Muscle of leg (tissue), 11 donors: ENCODE results near the gene GNG14. TPM values are rescaled to one million over a fixed set of nuclear protein-coding genes. Genes with fewer than 3 reads are reported as not detected.
A peak's percentile ranks its signal among the peaks of the same experiment; 100 is the strongest.
"Not testable (repeated sequence)": the region's sequence is repeated elsewhere in the genome, so short reads cannot be mapped to it uniquely, and the experiment has no call there.

Experiments
- DNase-seq: peaks from one replicate; pipeline ENCODE4 v3.0.0; 2013
- H3K27ac ChIP-seq: one replicate; pipeline ENCODE4 v1.5.1; 2013; ENCODE audit warnings: mild to moderate bottlenecking, low read length, control low read depth
- H3K27me3 ChIP-seq: one replicate; pipeline ENCODE4 v1.6.1; 2013; ENCODE audit warnings: low read length; ENCODE audit not compliant: control insufficient read depth, insufficient read depth
- H3K36me3 ChIP-seq: one replicate; pipeline ENCODE4 v1.6.1; 2013; ENCODE audit warnings: low read length; ENCODE audit not compliant: control insufficient read depth, insufficient read depth
- H3K4me1 ChIP-seq: one replicate; pipeline ENCODE4 v1.6.1; 2013; ENCODE audit warnings: low read length; ENCODE audit not compliant: control insufficient read depth, insufficient read depth
- H3K4me3 ChIP-seq: one replicate; pipeline ENCODE4 v1.5.1; 2013; ENCODE audit warnings: low read length, control low read depth
- H3K9me3 ChIP-seq: replicated peaks from 2 replicates; pipeline ENCODE4 v1.6.1; 2013; ENCODE audit warnings: low read depth, low read length; ENCODE audit not compliant: control insufficient read depth
- WGBS: methylation state at CpG from one replicate; pipeline ENCODE4 v1.1.5; 2013; ENCODE audit warnings: missing lambda C conversion rate; ENCODE audit not compliant: insufficient coverage; 5-methylcytosine and 5-hydroxymethylcytosine counted together
- polyA plus RNA-seq, 8 donors: library from polyadenylated mRNA; unstranded; fragments of 120-200 nt; gene quantifications; one replicate each; pipeline versions ENCODE4 v1.2.1 to v1.2.3, GENCODE V29; 2013; ENCODE audit warnings: inconsistent platforms in 1 of 8, low replicate concordance in 1 of 8; ENCODE audit not compliant: insufficient read length in 8 of 8, insufficient read depth in 1 of 8
- total RNA-seq: library from RNA; stranded (reverse); fragments of 120-200 nt; gene quantifications from one replicate; pipeline ENCODE4 v1.2.4, GENCODE V29; 2013

The GNG14 gene
- total and polyA plus RNA-seq, 9 donors = 0.33 TPM; not detected in 8

DNA sequence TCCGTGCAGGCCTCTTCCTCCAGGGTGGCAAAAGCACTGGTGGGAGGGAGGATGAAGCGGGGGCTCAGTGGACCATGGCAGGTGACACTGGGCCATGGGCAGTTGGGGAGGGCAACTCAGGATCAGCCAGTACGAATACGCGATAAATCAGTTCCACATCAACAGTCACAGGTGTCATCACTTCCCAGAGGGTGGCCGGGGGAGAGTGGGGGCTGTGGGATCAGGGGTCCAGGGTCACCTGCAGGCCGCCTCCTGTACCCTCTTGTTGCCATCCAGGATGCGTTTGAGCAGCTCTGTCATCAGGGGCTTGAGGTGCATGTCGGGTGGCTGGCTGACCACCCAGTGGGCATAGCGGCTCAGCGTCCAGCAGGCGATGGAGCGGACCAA, 18.5 kb downstream of the GNG14 start:
- no peaks in the 10 kb centered on the region for H3K27me3 ChIP-seq
- no peak overlapping the region for H3K4me3 ChIP-seq
- no peaks in the 10 kb centered on the region for H3K9me3 ChIP-seq
- WGBS = 90% methylated on average over 10 of the region's 13 CpGs
- H3K36me3 ChIP-seq = peaks cover 88% of the 10 kb centered on the region
- H3K27ac ChIP-seq = no peak overlapping the region
- H3K4me1 ChIP-seq = no peaks in the 10 kb centered on the region
- DNase-seq = no peak

DNA sequence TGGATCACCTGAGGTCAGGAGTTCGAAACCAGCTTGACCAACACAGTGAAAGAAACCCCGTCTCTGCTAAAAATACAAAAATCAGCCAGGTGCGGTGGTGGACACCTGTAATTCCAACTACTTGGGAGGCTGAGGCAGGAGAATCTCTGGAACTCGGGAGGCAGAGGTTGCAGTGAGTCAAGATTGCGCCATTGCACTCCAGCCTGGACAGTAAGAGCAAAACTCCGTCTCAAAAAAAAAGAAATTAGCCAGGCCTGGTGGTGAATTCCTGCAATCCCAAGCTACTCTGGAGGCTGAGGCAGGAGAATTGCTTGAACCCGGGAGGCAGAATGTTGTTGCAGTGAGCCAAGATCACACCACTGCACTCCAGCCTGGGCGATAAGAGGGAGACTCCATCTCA, 20.8 kb downstream of the GNG14 start:
- Histone ChIP-seq H3K9me3 (no peaks in the 10 kb centered on the region), H3K4me1 (no peaks in the 10 kb centered on the region), H3K27me3 (no peaks in the 10 kb centered on the region), H3K36me3 (peaks cover 83% of the 10 kb centered on the region), H3K27ac (no peak overlapping the region), H3K4me3 (no peak overlapping the region)
- no peak for DNase-seq
- WGBS = 93% methylated on average over 5 of the region's 8 CpGs

DNA sequence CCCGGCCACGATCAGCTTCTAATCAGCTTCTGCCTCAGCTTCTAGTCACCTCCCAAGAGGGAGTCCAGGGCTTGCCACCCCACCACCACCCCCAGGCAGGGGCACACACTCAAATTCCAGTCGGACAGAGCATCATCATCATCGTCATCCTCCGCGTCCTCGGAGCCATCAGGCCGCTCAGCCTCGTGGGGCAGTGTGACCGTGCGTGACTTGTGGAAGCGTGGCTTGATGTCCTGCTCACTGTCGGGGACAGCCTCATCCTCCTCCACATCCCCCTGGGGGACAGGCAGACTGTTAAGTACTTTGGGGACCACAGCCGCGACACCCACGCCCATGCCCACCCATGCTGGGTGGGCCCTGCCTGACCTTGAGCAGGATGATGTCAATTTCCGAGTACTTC, 23.4 kb downstream of the GNG14 start:
- Histone ChIP-seq H3K4me1 (no peaks in the 10 kb centered on the region), H3K27ac (no peak overlapping the region), H3K27me3 (no peaks in the 10 kb centered on the region), H3K9me3 (no peaks in the 10 kb centered on the region), H3K36me3 (peaks cover 86% of the 10 kb centered on the region), H3K4me3 (no peak overlapping the region)
- DNase-seq = no peak
- 89% methylated on average over 9 of the region's 17 CpGs for WGBS

DNA sequence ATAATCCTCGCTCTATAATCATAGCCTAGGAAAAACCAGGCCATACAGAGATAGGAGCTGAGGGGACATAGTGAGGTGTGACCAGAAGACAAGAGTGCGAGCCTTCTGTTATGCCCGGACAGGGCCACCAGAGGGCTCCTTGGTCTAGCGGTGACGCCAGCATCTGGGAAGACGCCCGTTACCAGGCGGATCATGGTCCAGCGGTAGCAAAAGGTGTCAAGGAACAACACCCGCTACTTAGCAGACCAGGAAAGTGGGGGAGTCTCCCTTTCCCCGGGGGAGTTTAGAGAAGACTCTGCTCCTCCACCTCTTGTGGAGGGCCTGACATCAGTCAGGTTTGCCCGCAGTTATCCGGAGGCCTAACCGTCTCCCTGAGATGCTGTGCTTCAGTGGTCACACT, 24.3 kb downstream of the GNG14 start:
- H3K4me1 ChIP-seq, DNase-seq, H3K9me3 ChIP-seq, H3K27me3 ChIP-seq, H3K4me3 ChIP-seq, H3K27ac ChIP-seq: not testable (repeated sequence)
- peaks cover 83% of the 10 kb centered on the region for H3K36me3 ChIP-seq
- WGBS = 96% methylated on average over 3 of the region's 14 CpGs

DNA sequence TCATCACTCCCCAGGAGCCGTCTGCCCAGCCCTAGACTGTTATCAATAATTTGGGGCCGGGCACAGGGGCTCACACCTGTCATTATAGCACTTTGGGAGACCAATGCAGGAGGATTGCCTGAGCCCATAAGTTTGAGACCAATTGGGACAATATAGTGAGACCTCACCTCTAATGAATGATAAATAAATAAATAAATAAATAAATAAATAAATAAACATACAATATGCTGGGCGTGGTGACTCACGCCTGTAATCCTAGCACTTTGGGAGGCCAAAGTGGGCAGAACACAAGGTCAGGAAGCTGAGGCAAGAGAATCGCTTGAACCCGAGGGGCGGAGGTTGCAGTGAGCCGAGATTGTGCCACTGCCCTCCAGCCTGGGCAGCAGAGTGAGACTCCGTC, 25.5 kb downstream of the GNG14 start:
- not testable (repeated sequence) for H3K27ac ChIP-seq, H3K9me3 ChIP-seq, DNase-seq, H3K27me3 ChIP-seq, H3K4me1 ChIP-seq, H3K4me3 ChIP-seq
- no CpG with 5 or more reads among the region's 9 CpGs for WGBS
- peaks cover 85% of the 10 kb centered on the region for H3K36me3 ChIP-seq

DNA sequence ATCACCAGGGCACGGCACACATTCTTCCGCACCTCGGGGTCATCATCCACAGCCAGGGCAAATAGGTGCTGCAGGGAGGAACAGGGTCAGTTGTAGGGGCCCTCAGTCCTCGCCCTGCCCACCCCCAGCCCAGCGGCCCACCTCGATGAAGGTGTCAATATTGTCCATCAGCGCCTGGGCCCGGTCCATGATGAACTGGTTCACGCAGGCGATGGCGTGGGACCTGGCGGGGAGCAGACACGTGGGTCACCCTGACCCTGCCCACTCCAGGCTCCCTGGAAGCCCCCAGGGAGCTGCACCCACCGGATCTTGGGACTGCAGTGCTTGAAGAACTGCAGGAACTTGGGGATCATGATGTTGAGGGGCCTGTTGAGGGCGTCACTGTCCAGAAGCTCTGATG, 27.3 kb downstream of the GNG14 start:
- Histone ChIP-seq H3K4me1 (peaks cover 2% of the 10 kb centered on the region), H3K36me3 (peaks cover 82% of the 10 kb centered on the region), H3K9me3 (no peaks in the 10 kb centered on the region), H3K4me3 (no peak overlapping the region), H3K27me3 (no peaks in the 10 kb centered on the region), H3K27ac (no peak overlapping the region)
- DNase-seq = no peak
- WGBS = 95% methylated on average over 14 of the region's 15 CpGs

DNA sequence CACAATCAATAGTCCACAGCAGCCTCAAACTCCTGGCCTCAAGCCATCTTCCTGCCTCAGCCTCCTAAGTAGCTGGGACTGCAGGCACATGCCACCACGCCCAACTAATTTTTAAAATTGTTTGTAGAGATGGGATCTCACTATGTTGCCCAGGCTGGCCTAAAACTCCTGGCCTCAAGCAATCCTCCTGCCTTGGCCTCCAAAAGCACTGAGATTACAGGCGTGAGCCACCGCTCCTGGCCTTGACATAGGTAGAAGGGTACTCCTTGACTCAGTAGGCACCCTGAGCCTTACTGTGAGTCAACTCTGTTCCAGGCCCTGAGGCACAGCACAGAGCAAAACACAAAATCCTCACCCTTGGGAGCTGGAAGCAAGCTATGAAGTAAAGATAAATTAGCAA, 28.1 kb downstream of the GNG14 start:
- peaks cover 74% of the 10 kb centered on the region for H3K36me3 ChIP-seq
- H3K27me3 ChIP-seq = no peaks in the 10 kb centered on the region
- no peak overlapping the region for H3K27ac ChIP-seq
- H3K4me3 ChIP-seq = no peak overlapping the region
- no peak for DNase-seq
- H3K9me3 ChIP-seq = no peaks in the 10 kb centered on the region
- WGBS = 100% methylated on average over 1 of the region's 3 CpGs
- H3K4me1 ChIP-seq = peaks cover 10% of the 10 kb centered on the region

DNA sequence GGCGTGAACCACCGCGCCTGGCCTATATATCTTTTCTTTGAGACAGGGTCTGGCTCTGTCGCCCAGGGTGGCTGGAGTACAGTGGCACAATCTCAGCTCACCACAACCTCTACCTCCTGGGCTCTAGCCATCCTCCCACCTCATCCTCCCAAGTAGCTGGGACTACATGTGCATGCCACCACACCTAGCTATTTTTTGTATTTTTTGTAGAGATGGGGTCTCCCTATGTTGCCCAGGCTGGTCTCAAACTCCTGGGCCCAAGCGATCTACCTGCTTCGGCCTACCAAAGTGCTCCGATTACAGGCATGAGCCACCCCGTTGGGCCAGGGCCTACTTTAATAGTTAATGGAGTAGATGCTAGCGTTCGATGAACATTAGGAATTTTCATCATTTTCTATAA, 32.5 kb downstream of the GNG14 start:
- Histone ChIP-seq H3K4me3 (peak overlapping the region; percentile 65), H3K4me1 (peaks cover 33% of the 10 kb centered on the region), H3K36me3 (peaks cover 37% of the 10 kb centered on the region), H3K27ac (peak overlapping the region; percentile 96), H3K9me3 (no peaks in the 10 kb centered on the region), H3K27me3 (no peaks in the 10 kb centered on the region)
- 89% methylated on average over 4 of the region's 10 CpGs for WGBS
- no peak for DNase-seq

DNA sequence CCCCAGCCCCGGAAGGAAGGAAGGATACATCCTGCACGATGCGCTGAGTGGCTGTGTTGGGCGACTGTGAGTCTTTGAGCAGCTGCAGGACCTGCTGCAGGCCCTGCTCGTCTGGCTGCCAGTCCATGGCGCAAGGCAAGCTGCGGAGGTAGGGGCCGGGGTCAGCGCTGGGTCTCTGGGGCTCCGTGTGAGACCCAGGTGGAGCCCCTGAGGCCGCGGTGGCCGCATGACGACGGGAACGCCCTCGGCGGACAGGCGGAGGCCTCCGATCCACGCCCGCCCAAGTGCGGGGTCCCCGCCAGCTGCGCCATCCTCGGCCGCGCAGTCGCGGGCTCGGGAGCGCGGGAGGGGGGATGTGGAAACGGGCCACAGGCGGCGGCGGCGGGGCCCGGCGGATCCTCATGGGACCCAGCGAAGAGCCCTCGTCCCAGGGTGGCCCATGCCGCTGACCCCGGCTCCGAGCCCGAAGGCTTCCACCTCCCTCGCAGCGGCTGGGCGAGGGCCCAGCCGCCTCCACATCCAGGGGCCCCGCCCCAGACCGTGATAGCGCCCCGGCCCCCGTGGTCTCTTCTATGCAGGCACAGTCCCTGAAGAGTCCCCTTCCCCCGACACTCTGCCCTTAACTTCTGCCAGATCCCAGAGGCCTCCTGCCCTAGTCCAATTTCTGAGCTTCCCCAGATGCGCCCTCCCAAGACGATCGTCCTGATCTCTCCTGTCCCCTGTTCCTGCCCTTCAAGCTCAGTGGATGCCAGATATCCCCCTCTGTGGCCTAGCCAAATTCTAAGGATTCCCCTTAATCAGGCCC, 33.3 kb downstream of the GNG14 start:
- Histone ChIP-seq H3K27me3 (no peaks in the 10 kb centered on the region), H3K27ac (peak overlapping the region; percentile 96), H3K4me3 (peak overlapping the region; percentile 65), H3K4me1 (peaks cover 33% of the 10 kb centered on the region), H3K36me3 (peaks cover 29% of the 10 kb centered on the region), H3K9me3 (no peaks in the 10 kb centered on the region)
- peak; percentile 52 for DNase-seq
- 5% methylated on average over 59 of the region's 59 CpGs for WGBS

DNA sequence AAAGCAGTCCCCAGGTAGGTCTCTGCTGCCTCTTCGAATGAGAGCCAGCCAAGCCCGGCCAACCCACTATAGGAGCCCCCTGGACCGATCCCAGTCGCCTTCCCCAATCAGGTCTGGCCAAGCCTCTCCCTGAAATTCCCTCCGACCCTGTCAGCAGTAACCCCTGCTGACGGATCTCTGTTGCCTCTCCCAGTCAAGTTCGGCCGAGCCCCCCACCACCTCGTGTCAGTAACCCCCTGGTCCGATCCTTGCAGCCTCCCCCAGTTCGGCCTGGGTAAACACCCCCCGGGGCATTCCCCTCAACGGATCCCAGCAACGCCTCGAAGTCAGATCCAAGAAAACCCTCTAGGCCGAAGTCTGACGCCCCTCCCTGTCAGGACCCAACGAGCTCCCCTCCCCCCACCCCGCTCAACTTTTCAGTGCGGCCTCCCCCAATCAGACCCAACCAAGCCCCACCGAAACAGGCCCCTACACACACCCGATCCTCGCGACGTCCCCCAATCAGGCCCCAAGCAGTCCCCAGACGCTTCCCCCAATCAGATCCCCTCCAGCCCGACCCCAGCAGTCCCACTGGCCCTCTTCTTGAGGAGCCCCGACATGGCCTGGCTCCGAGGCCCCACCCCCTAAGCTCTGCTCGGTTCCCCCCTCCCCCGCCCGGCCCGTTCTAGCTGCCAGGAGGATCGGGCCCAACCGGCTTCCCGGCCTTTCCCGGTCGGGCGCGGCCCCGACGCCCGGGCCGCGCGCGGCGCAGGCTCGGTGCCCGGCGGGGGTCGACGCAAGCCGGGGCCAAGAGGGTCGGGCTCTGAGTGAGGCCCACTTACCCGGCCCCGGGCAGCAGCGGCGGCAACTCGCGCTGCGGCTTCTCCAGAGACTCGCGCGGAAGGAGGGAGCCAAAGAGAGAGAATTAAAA, 34.1 kb downstream of the GNG14 start:
- WGBS = under 1% methylated on average over 52 of the region's 65 CpGs
- Histone ChIP-seq H3K9me3 (no peaks in the 10 kb centered on the region), H3K27me3 (no peaks in the 10 kb centered on the region)

More for the DNA sequence above, 34.1 kb downstream of the GNG14 start:
- peak; percentile 87 for DNase-seq
- H3K4me1 ChIP-seq = peaks cover 33% of the 10 kb centered on the region
- H3K36me3 ChIP-seq = peaks cover 24% of the 10 kb centered on the region
- H3K4me3 ChIP-seq = peak overlapping the region; percentile 65
- H3K27ac ChIP-seq = peak overlapping the region; percentile 96
